Spleen (tissue), 11 donors: ENCODE data around the gene TMEM255B. TPM values are rescaled to one million over a fixed set of nuclear protein-coding genes. Genes with fewer than 3 reads are reported as not detected.

Experiments
- DNase-seq: peaks from one replicate; pipeline ENCODE4 v3.0.0-alpha.2; 2020
- H3K27ac ChIP-seq, 8 donors: fragments of 200-600 bp; sonication (generic) in 7 of 8; 1 replicate in 4 of 8; 2 replicates in 4 of 8; pipeline versions ENCODE4 v1.5.0 to v1.8.0; 2016 to 2021; ENCODE audit warnings: inconsistent platforms in 4 of 8, mild to moderate bottlenecking in 4 of 8, moderate library complexity in 1 of 8
- H3K27me3 ChIP-seq, 7 donors: fragments of 200-600 bp; sonication (generic) in 6 of 7; replicated peaks in 1 of 7; 1 replicate in 4 of 7; 2 replicates in 3 of 7; pipeline versions ENCODE4 v1.5.0 to v1.8.0; 2016 to 2021; ENCODE audit warnings: inconsistent platforms in 3 of 7, mild to moderate bottlenecking in 1 of 7
- H3K36me3 ChIP-seq, 6 donors: fragments of 200-600 bp; sonication (generic) in 5 of 6; 1 replicate in 4 of 6; 2 replicates in 2 of 6; pipeline versions ENCODE4 v1.5.0 to v1.8.0; 2016 to 2021; ENCODE audit warnings: inconsistent platforms in 2 of 6
- H3K4me1 ChIP-seq, 6 donors: fragments of 200-600 bp; sonication (generic) in 5 of 6; 1 replicate in 3 of 6; 2 replicates in 3 of 6; pipeline versions ENCODE4 v1.5.0 to v1.8.0; 2016 to 2021; ENCODE audit warnings: inconsistent platforms in 3 of 6
- H3K4me3 ChIP-seq, 8 donors: fragments of 200-600 bp; sonication (generic) in 7 of 8; 1 replicate in 4 of 8; 2 replicates in 4 of 8; pipeline versions ENCODE4 v1.5.0 to v1.8.0; 2016 to 2021; ENCODE audit warnings: inconsistent platforms in 4 of 8, mild to moderate bottlenecking in 4 of 8, moderate library complexity in 2 of 8
- H3K9me3 ChIP-seq, 8 donors: fragments of 200-600 bp; sonication (generic) in 7 of 8; 1 replicate in 4 of 8; 2 replicates in 4 of 8; pipeline versions ENCODE4 v1.5.0 to v1.8.0; 2016 to 2021; ENCODE audit warnings: inconsistent platforms in 4 of 8
- POLR2A ChIP-seq, 3 donors: fragments of 450-650 bp; IDR thresholded peaks; one replicate each; pipeline ENCODE4 v1.5.1; 2017; ENCODE audit warnings: antibody characterized with exemption in 3 of 3, mild to moderate bottlenecking in 1 of 3
- POLR2AphosphoS5 ChIP-seq, 3 donors: sonication (generic); formaldehyde crosslinking; IDR thresholded peaks; one replicate each; pipeline ENCODE4 v1.5.1; 2017; ENCODE audit warnings: antibody characterized with exemption in 3 of 3
- WGBS, 5 donors: extraction: QIAGEN DNeasy Blood & Tissue Kit in 3 of 5; methylation state at CpG; one replicate each; pipeline versions ENCODE4 v1.1.5 to v1.1.7; 2013 to 2018; 5-methylcytosine and 5-hydroxymethylcytosine counted together
- intact Hi-C: fragments of 100-400 bp; cut with DNase I; formaldehyde crosslinking; loops from one replicate; pipeline ENCODE4 v1.15.0; 2023; ENCODE audit warnings: low total_unique reads
- polyA plus RNA-seq, 3 donors: library from polyadenylated mRNA; stranded (reverse); fragments of 200-250 nt; gene quantifications; one replicate each; pipeline ENCODE4 v1.2.1, GENCODE V29; 2013
- total RNA-seq, 7 donors: library from RNA; depleted of rRNA in 3 of 7; stranded (reverse); fragments of >200 nt in 3 of 7; fragmentation: NEBNext Ultra II Directional in 4 of 7; extraction: Animal tissue kit (Norgen Biotek cat#: 25700) in 4 of 7; gene quantifications; one replicate each; pipeline versions ENCODE4 v1.1.0 to v1.2.1, GENCODE V29; 2016 to 2021
- TF ChIP-seq, protein P1 (sequence below), 11 experiments: fragments of 200-600 bp in 7 of 11; fragments of 450-650 bp in 4 of 11; sonication (generic) in 4 of 11; IDR thresholded peaks in 8 of 11; conservative IDR thresholded peaks in 3 of 11; 1 replicate in 7 of 11; 2 replicates in 4 of 11; pipeline versions ENCODE4 v1.4.0 to v1.8.0; 2016 to 2021; ENCODE audit warnings: antibody characterized with exemption in 11 of 11, inconsistent platforms in 4 of 11, mild to moderate bottlenecking in 1 of 11
- donor health status: healthy with polysubstance abuse.
- donor health status: DM: no; HTN: no; CAD: no; lungs with moderate emphysema.
- donor health status: DM: no; HTN: no; CAD: no.
- donor health status: Bipolar disorder and iron deficiency.
- donor health status: healthy.
- donor health status: DM: no; HTN: no; CAD: no.
- donor health status: DM: yes; HTN: yes; CAD: no.

TMEM255B gene
- total and polyA plus RNA-seq, 10 donors: 5.7 to 26.9 (median 12.3) TPM

GRCh38 chr13:113838711-113839201 lies 79.7 kb downstream of the TMEM255B start:
- Histone ChIP-seq H3K27ac (no peak overlapping the region), H3K4me3 (no peak overlapping the region), H3K9me3 (no peaks in the 10 kb centered on the region), H3K27me3 (peaks cover 0 to 7% (median 0%) of the 10 kb centered on the region in 7 donors), H3K36me3 (peaks cover 0 to 19% (median 3%) of the 10 kb centered on the region in 6 donors), H3K4me1 (peaks cover 9 to 38% (median 17%) of the 10 kb centered on the region in 6 donors)
- intact Hi-C loops: no loop called here
- TF ChIP-seq POLR2AphosphoS5 (IDR thresholded peaks at IDR 0.05): peak in 1 of 3 donors; percentile 26
- TF ChIP-seq, protein P1, sequence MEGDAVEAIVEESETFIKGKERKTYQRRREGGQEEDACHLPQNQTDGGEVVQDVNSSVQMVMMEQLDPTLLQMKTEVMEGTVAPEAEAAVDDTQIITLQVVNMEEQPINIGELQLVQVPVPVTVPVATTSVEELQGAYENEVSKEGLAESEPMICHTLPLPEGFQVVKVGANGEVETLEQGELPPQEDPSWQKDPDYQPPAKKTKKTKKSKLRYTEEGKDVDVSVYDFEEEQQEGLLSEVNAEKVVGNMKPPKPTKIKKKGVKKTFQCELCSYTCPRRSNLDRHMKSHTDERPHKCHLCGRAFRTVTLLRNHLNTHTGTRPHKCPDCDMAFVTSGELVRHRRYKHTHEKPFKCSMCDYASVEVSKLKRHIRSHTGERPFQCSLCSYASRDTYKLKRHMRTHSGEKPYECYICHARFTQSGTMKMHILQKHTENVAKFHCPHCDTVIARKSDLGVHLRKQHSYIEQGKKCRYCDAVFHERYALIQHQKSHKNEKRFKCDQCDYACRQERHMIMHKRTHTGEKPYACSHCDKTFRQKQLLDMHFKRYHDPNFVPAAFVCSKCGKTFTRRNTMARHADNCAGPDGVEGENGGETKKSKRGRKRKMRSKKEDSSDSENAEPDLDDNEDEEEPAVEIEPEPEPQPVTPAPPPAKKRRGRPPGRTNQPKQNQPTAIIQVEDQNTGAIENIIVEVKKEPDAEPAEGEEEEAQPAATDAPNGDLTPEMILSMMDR (IDR thresholded peaks at IDR 0.05 in 8 of 11, conservative IDR thresholded peaks at IDR 0.05 in 3 of 11): no peak
- DNase-seq: no peak
- WGBS, 5 donors: 88 to 96% (median 90%) methylated on average over 6 to 8 of the region's 8 CpGs

- TF ChIP-seq POLR2AphosphoS5 (IDR thresholded peaks at IDR 0.05) (peak in 1 of 3 donors; percentile 28), POLR2A (IDR thresholded peaks at IDR 0.05) (no peak)
- TF ChIP-seq, protein P1 (IDR thresholded peaks at IDR 0.05 in 8 of 11, conservative IDR thresholded peaks at IDR 0.05 in 3 of 11): no peak
- Histone ChIP-seq H3K27ac (no peak overlapping the region), H3K4me1 (peaks cover 9 to 44% (median 25%) of the 10 kb centered on the region in 6 donors), H3K27me3 (peaks cover 0 to 13% (median 0%) of the 10 kb centered on the region in 7 donors), H3K4me3 (no peak overlapping the region), H3K9me3 (no peaks in the 10 kb centered on the region), H3K36me3 (peaks cover 0 to 10% (median 2%) of the 10 kb centered on the region in 6 donors)
- WGBS, 5 donors: 92 to 95% (median 94%) methylated on average over 13 to 24 of the region's 24 CpGs
- intact Hi-C loops: no loop called here
- DNase-seq: no peak
Observed at GRCh38 chr13:113839536-113840204, 80.6 kb downstream of the TMEM255B start.

DNA sequence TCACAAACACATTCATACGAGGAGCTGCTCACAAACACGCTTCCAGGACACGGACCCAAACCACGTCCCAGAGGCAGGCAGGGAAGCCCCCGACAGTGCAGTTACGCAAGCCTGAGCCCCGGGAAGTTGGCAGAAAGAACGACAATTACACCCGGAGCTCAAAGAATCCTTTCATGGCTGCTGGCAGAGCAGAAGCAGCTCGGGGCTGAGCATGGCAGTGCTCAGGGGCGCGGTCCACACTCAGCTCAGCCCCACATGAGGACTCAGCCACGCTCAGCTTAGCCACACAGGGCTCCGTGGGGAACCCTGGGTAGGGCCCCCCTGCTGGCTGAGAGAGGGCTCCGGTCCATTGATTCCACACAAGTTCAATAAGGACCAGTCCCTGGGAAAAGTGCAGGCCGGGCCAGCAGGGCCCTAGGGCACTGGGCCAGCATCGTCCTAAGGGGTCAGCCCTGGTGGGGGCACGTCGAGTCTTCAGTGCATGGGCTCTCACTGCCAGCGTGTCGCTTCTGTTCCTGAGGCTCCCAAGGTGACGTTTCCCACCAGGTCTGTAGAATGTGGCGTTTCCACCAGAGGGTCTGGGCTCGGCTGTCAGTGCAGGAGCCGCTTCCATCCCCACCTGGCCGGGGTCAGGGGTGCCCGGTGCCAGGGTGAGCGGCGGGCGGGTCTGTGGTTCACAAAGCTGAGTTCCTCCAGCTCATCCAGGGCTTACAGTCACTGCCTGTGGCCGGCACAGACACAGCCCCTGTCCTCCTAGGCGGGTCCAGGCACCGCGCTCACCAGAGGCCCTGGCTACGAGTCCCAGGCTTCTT lies 81.7 kb downstream of the TMEM255B start:
- Histone ChIP-seq H3K27ac (peak overlapping the region in 1 of 8 donors; percentile 46), H3K27me3 (peaks cover 0 to 13% (median 0%) of the 10 kb centered on the region in 7 donors), H3K4me1 (peaks cover 15 to 54% (median 33%) of the 10 kb centered on the region in 6 donors), H3K9me3 (no peaks in the 10 kb centered on the region), H3K36me3 (no peaks in the 10 kb centered on the region), H3K4me3 (no peak overlapping the region)
- 77 to 89% (median 79%) methylated on average over 17 to 35 of the region's 35 CpGs for WGBS, 5 donors
- TF ChIP-seq, protein P1 (IDR thresholded peaks at IDR 0.05 in 8 of 11, conservative IDR thresholded peaks at IDR 0.05 in 3 of 11): no peak
- TF ChIP-seq POLR2AphosphoS5 (IDR thresholded peaks at IDR 0.05) (peak in 1 of 3 donors; percentile 18), POLR2A (IDR thresholded peaks at IDR 0.05) (no peak)
- peak; percentile 67 for DNase-seq
- intact Hi-C loops: no loop called here

GRCh38 chr13:113841353-113841650 lies 82.3 kb downstream of the TMEM255B start:
- 17 to 58% (median 29%) methylated on average over 15 of the region's 15 CpGs for WGBS, 5 donors
- TF ChIP-seq, protein P1 (IDR thresholded peaks at IDR 0.05 in 8 of 11, conservative IDR thresholded peaks at IDR 0.05 in 3 of 11): no peak
- TF ChIP-seq POLR2AphosphoS5 (IDR thresholded peaks at IDR 0.05) (no peak), POLR2A (IDR thresholded peaks at IDR 0.05) (no peak)
- H3K27ac ChIP-seq: peak overlapping the region in 1 of 8 donors; percentile 46
- no peak overlapping the region for H3K4me3 ChIP-seq
- peaks cover 0 to 5% (median 0%) of the 10 kb centered on the region in 6 donors for H3K36me3 ChIP-seq
- intact Hi-C loops: no loop called here
- no peak for DNase-seq
- peaks cover 0 to 13% (median 0%) of the 10 kb centered on the region in 7 donors for H3K27me3 ChIP-seq
- H3K4me1 ChIP-seq: peaks cover 15 to 60% (median 37%) of the 10 kb centered on the region in 6 donors
- H3K9me3 ChIP-seq: no peaks in the 10 kb centered on the region
